Thymus (tissue), 11 donors: ENCODE measurements around the gene DUSP10. TPM values are rescaled to one million over a fixed set of nuclear protein-coding genes. Genes with fewer than 3 reads are reported as not detected.

Experiments
- DNase-seq, 9 donors: peaks; one replicate each; pipeline ENCODE4 v3.0.0-alpha.2; 2013; ENCODE audit warnings: low spot score in 9 of 9, low read depth in 6 of 9, missing footprints in 1 of 9
- H3K27ac ChIP-seq, 2 donors: one replicate each; pipeline ENCODE4 v1.5.1; 2013; ENCODE audit warnings: control low read depth in 1 of 2, low read depth in 1 of 2, low read length in 1 of 2, mild to moderate bottlenecking in 1 of 2, moderate library complexity in 1 of 2
- H3K27me3 ChIP-seq, 2 donors: one replicate each; pipeline ENCODE4 v1.5.1; 2013; ENCODE audit warnings: low read length in 1 of 2; ENCODE audit not compliant: control insufficient read depth in 2 of 2, insufficient read depth in 1 of 2
- H3K36me3 ChIP-seq, 2 donors: one replicate each; pipeline ENCODE4 v1.5.1; 2013; ENCODE audit warnings: low read length in 1 of 2, mild to moderate bottlenecking in 1 of 2, moderate library complexity in 1 of 2; ENCODE audit not compliant: control insufficient read depth in 2 of 2, insufficient read depth in 2 of 2
- H3K4me1 ChIP-seq, 2 donors: one replicate each; pipeline ENCODE4 v1.5.1; 2013; ENCODE audit warnings: low read length in 2 of 2; ENCODE audit not compliant: control insufficient read depth in 2 of 2, insufficient read depth in 2 of 2
- H3K4me3 ChIP-seq, 2 donors: one replicate each; pipeline ENCODE4 v1.5.1; 2013; ENCODE audit warnings: low read length in 2 of 2, control low read depth in 1 of 2, mild to moderate bottlenecking in 1 of 2
- H3K9me3 ChIP-seq, 2 donors: one replicate each; pipeline ENCODE4 v1.5.1; 2013; ENCODE audit warnings: low read length in 1 of 2, mild to moderate bottlenecking in 1 of 2; ENCODE audit not compliant: control insufficient read depth in 2 of 2, insufficient read depth in 1 of 2
- WGBS: extraction: QIAGEN DNeasy Blood & Tissue Kit; methylation state at CpG from one replicate; pipeline ENCODE4 v1.1.7; 2013; 5-methylcytosine and 5-hydroxymethylcytosine counted together
- polyA plus RNA-seq: library from polyadenylated mRNA; stranded (reverse); fragments of 200-250 nt; gene quantifications from one replicate; pipeline ENCODE4 v1.2.3, GENCODE V29; 2013
- total RNA-seq: library from RNA; stranded (reverse); fragments of 120-200 nt; gene quantifications from one replicate; pipeline ENCODE4 v1.2.4, GENCODE V29; 2013
- donor health status: healthy.

DUSP10 gene
- total and polyA plus RNA-seq, 2 donors, result 9.3 to 11.3 TPM

DNA sequence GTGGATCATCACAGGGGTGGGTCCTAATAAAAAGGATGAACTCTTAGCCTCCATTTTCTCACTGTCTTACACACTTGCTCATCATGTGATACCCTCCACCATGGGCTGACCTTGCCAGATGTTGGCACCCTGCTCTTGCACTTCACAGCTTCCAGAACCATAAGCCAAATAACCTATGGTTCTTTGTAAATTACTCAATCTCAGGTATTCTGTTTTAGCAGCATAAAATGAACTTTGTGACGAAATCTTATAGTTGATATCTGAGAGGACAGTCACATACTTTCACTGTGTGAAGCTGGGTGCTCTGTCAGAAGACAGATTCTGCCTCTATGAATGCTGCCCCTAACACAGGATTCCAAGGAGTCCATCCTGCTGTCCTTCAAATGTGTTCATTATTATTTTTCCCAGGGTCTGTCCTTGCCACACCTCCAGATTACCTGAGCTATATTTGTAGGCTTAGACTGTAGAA is 13.8 kb downstream of the DUSP10 start:
- Histone ChIP-seq H3K27ac (no peak overlapping the region), H3K4me1 (peaks cover 0 to 2% of the 10 kb centered on the region in 2 donors), H3K27me3 (no peaks in the 10 kb centered on the region), H3K9me3 (peaks cover 2 to 6% of the 10 kb centered on the region in 2 donors), H3K4me3 (no peak overlapping the region), H3K36me3 (peaks cover 4 to 7% of the 10 kb centered on the region in 2 donors)
- no peak for DNase-seq
- 97% methylated on average over 1 of the region's 1 CpG for WGBS

DNA sequence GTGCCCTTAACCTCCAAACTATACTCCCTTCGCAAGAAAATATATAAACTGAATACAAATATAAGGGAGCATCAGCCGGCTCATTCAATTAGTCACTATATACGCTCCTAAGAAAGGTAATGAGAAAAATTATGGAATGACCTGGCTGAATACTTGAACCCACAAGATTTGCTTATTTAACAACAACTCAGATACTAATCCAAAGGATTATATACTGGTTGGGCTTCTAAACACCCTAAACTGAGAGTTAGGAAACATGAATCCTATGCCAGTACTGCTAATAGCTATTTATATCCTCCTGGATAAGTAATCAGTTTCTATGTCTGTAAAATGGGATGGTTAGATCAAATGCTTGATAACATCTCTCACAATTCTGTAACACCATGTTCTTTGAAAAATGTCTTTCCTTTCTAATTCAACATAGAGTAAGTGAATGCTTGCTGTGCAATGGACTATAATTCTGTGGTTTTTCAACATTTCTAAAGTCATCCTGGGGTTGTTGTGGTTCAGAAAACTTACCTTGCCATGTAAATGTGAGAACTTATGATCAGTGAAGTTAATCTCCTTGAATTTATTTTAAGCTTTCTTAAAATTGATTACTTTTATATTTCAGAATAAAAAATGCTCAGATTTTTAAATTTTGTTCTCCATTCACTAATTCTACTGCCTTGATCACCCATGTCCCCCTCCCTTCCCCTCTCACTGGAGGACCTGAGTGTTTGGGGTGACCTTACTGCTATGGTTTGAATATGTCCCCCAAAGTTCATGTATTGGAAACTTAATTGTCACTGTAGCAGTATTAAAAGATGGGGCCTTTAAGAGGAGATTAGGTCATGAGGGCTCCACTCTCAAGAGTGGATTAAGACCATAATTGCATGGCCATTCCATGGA is 14.5 kb downstream of the DUSP10 start:
- H3K27ac ChIP-seq, result no peak overlapping the region

GRCh38 chr1:221725735-221726672 is 15.9 kb downstream of the DUSP10 start:
- Histone ChIP-seq H3K4me3 (no peak overlapping the region), H3K27me3 (no peaks in the 10 kb centered on the region), H3K36me3 (peaks cover 4 to 7% of the 10 kb centered on the region in 2 donors), H3K4me1 (peaks cover 2 to 14% of the 10 kb centered on the region in 2 donors), H3K9me3 (peaks cover 2 to 8% of the 10 kb centered on the region in 2 donors), H3K27ac (peak overlapping the region; percentile 45 to 48)
- DNase-seq, result no peak
- WGBS, result 69% methylated on average over 3 of the region's 3 CpGs

More for the DNA sequence above, 14.5 kb downstream of the DUSP10 start:
- Histone ChIP-seq H3K36me3 (peaks cover 4 to 7% of the 10 kb centered on the region in 2 donors), H3K4me1 (peaks cover 2 to 3% of the 10 kb centered on the region in 2 donors), H3K27me3 (no peaks in the 10 kb centered on the region), H3K9me3 (peaks cover 2 to 8% of the 10 kb centered on the region in 2 donors), H3K4me3 (no peak overlapping the region)
- WGBS, result 97% methylated on average over 3 of the region's 3 CpGs
- no peak for DNase-seq

- Histone ChIP-seq H3K36me3 (peaks cover 4 to 7% of the 10 kb centered on the region in 2 donors), H3K4me1 (peaks cover 2 to 14% of the 10 kb centered on the region in 2 donors), H3K27ac (peak overlapping the region in 1 of 2 donors; percentile 22), H3K27me3 (no peaks in the 10 kb centered on the region), H3K4me3 (no peak overlapping the region), H3K9me3 (peaks cover 2 to 8% of the 10 kb centered on the region in 2 donors)
- no peak for DNase-seq
- WGBS, result 96% methylated on average over 4 of the region's 4 CpGs
These were observed 16.8 kb downstream of the DUSP10 start for GRCh38 chr1:221724931-221725605.

- Histone ChIP-seq H3K27me3 (no peaks in the 10 kb centered on the region), H3K9me3 (peaks cover 2 to 8% of the 10 kb centered on the region in 2 donors), H3K4me3 (no peak overlapping the region), H3K36me3 (peaks cover 4 to 7% of the 10 kb centered on the region in 2 donors), H3K27ac (no peak overlapping the region), H3K4me1 (peaks cover 5 to 14% of the 10 kb centered on the region in 2 donors)
- no peak for DNase-seq
- WGBS, result 95% methylated on average over 3 of the region's 3 CpGs
These were observed 18.0 kb downstream of the DUSP10 start for GRCh38 chr1:221723848-221724236.

GRCh38 chr1:221723018-221723847 is 18.7 kb downstream of the DUSP10 start:
- 96% methylated on average over 1 of the region's 1 CpG for WGBS
- no peak for DNase-seq
- peaks cover 5 to 14% of the 10 kb centered on the region in 2 donors for H3K4me1 ChIP-seq

GRCh38 chr1:221722254-221723017 is 19.5 kb downstream of the DUSP10 start:
- Histone ChIP-seq H3K4me1 (peaks cover 5 to 20% of the 10 kb centered on the region in 2 donors), H3K9me3 (peaks cover 2 to 8% of the 10 kb centered on the region in 2 donors), H3K27ac (no peak overlapping the region), H3K27me3 (no peaks in the 10 kb centered on the region), H3K36me3 (peaks cover 4% of the 10 kb centered on the region in 2 donors), H3K4me3 (no peak overlapping the region)
- 99% methylated on average over 3 of the region's 3 CpGs for WGBS
- no peak for DNase-seq

More at GRCh38 chr1:221723018-221723847, 18.7 kb downstream of the DUSP10 start:
- Histone ChIP-seq H3K27me3 (no peaks in the 10 kb centered on the region), H3K4me3 (no peak overlapping the region), H3K27ac (no peak overlapping the region), H3K36me3 (peaks cover 4 to 7% of the 10 kb centered on the region in 2 donors), H3K9me3 (peaks cover 2 to 8% of the 10 kb centered on the region in 2 donors)
